HepG2 (cell line): ENCODE data around the gene LYPD4. TPM values are rescaled to one million over a fixed set of nuclear protein-coding genes. Genes with fewer than 3 reads are reported as not detected.

ENCODE experiments used
- DR1 ChIP-seq: sonication (generic); formaldehyde crosslinking; IDR thresholded peaks from 2 replicates; pipeline ENCODE4 v1.8.0; 2021; ENCODE audit warnings: mild to moderate bottlenecking, missing genetic modification reagents, inconsistent platforms
- EEA1 ChIP-seq: sonication (generic); formaldehyde crosslinking; IDR thresholded peaks from 2 replicates; pipeline ENCODE4 v1.5.1; 2020; ENCODE audit warnings: mild to moderate bottlenecking, missing genetic modification reagents, borderline replicate concordance
- MIER3 ChIP-seq: IDR thresholded peaks from 2 replicates; pipeline ENCODE4 v1.6.1; 2016; ENCODE audit warnings: missing compliant biosample characterization, borderline replicate concordance
- MTA3 ChIP-seq: sonication (generic); formaldehyde crosslinking; IDR thresholded peaks from 2 replicates; pipeline ENCODE4 v1.4.0; 2020; ENCODE audit warnings: missing genetic modification reagents
- NFRKB ChIP-seq: fragments of 450-650 bp; IDR thresholded peaks from 2 replicates; pipeline ENCODE4 v1.6.1; 2017
- POLR2G ChIP-seq: fragments of 200-400 bp; formaldehyde crosslinking; IDR thresholded peaks from 2 replicates; pipeline ENCODE4 v1.6.1; 2018; ENCODE audit warnings: mild to moderate bottlenecking, low read depth, low read length, moderate library complexity
- REPIN1 ChIP-seq: sonication (generic); formaldehyde crosslinking; IDR thresholded peaks from 2 replicates; pipeline ENCODE4 v1.8.0; 2022; ENCODE audit warnings: missing genetic modification reagents, low read depth, mild to moderate bottlenecking, borderline replicate concordance
- RFXANK ChIP-seq: IDR thresholded peaks from 2 replicates; pipeline ENCODE4 v1.6.1; 2016
- TCF12 ChIP-seq, 2 experiments: fragments of 450-650 bp in 1 of 2; sonication (generic) in 1 of 2; formaldehyde crosslinking in 1 of 2; IDR thresholded peaks; 2 replicates each; pipeline versions ENCODE4 v1.6.1 to v1.8.0; 2017 to 2022; ENCODE audit warnings: antibody characterized with exemption in 1 of 2, mild to moderate bottlenecking in 1 of 2, missing genetic modification reagents in 1 of 2, moderate library complexity in 1 of 2
- WIZ ChIP-seq: sonication (generic); formaldehyde crosslinking; IDR thresholded peaks from 2 replicates; pipeline ENCODE4 v1.5.1; 2020; ENCODE audit warnings: mild to moderate bottlenecking, missing genetic modification reagents
- ZC3H4 ChIP-seq: sonication (generic); formaldehyde crosslinking; IDR thresholded peaks from 2 replicates; pipeline ENCODE4 v1.4.0; 2020; ENCODE audit warnings: missing genetic modification reagents, borderline replicate concordance
- ZNF33B ChIP-seq: sonication (generic); formaldehyde crosslinking; IDR thresholded peaks from 2 replicates; pipeline ENCODE4 v1.5.1; 2020; ENCODE audit warnings: mild to moderate bottlenecking, missing genetic modification reagents
- ZNF431 ChIP-seq: sonication (generic); formaldehyde crosslinking; IDR thresholded peaks from 2 replicates; pipeline ENCODE4 v1.9.0; 2022; ENCODE audit warnings: missing genetic modification reagents, low read depth, mild to moderate bottlenecking, borderline replicate concordance
- ZNF552 ChIP-seq: sonication (generic); formaldehyde crosslinking; IDR thresholded peaks from 2 replicates; pipeline ENCODE4 v1.9.0; 2022; ENCODE audit warnings: missing genetic modification reagents, mild to moderate bottlenecking, borderline replicate concordance
- ZNF841 ChIP-seq: sonication (generic); formaldehyde crosslinking; IDR thresholded peaks from 2 replicates; pipeline ENCODE4 v1.8.1; 2023; ENCODE audit warnings: missing genetic modification reagents, borderline replicate concordance
- polyA plus RNA-seq, 8 experiments: library from polyadenylated mRNA; depleted of rRNA in 3 of 8; stranded (reverse) in 7 of 8; unstranded in 1 of 8; fragments of >200 nt; fragmentation: Illumina TruSeq in 4 of 8; extraction: Trizol in 4 of 8; gene quantifications; 2 replicates each; pipeline versions ENCODE4 v1.2.1 to v1.2.3, GENCODE V29; 2011 to 2016; ENCODE audit warnings: low read depth in 4 of 8, missing spikeins in 1 of 8, mixed read lengths in 1 of 8; ENCODE audit not compliant: insufficient read depth in 1 of 8
- total RNA-seq, 5 experiments: library from RNA; depleted of rRNA; stranded (reverse); fragments of >200 nt; fragmentation: Illumina TruSeq; extraction: Trizol; gene quantifications; 2 replicates each; pipeline ENCODE4 v1.2.3, GENCODE V29; 2016; ENCODE audit warnings: low read depth in 1 of 5
- TF ChIP-seq, protein P1 (sequence below): sonication (generic); formaldehyde crosslinking; IDR thresholded peaks from 2 replicates; pipeline ENCODE4 v1.5.0; 2020; ENCODE audit warnings: mild to moderate bottlenecking, missing genetic modification reagents
- TF ChIP-seq, protein P2 (sequence below): sonication (generic); formaldehyde crosslinking; IDR thresholded peaks from 2 replicates; pipeline ENCODE4 v1.4.0; 2020; ENCODE audit warnings: missing genetic modification reagents, mild to moderate bottlenecking, borderline replicate concordance
- TF ChIP-seq, protein P3 (sequence below): sonication (generic); formaldehyde crosslinking; IDR thresholded peaks from 2 replicates; pipeline ENCODE4 v1.5.0; 2020; ENCODE audit warnings: missing genetic modification reagents, mild to moderate bottlenecking, borderline replicate concordance
- TF ChIP-seq, protein P4 (sequence below): sonication (generic); formaldehyde crosslinking; IDR thresholded peaks from 2 replicates; pipeline ENCODE4 v1.5.0; 2020; ENCODE audit warnings: missing genetic modification reagents
- TF ChIP-seq, protein P5 (sequence below): sonication (generic); formaldehyde crosslinking; IDR thresholded peaks from 2 replicates; pipeline ENCODE4 v1.8.1; 2023; ENCODE audit warnings: mild to moderate bottlenecking, moderate library complexity, missing genetic modification reagents

LYPD4 gene
- total and polyA plus RNA-seq, 2 of the 13 experiments (the other 11 are each of a cell fraction or from before 2014, with no cell fraction given): not detected

DNA sequence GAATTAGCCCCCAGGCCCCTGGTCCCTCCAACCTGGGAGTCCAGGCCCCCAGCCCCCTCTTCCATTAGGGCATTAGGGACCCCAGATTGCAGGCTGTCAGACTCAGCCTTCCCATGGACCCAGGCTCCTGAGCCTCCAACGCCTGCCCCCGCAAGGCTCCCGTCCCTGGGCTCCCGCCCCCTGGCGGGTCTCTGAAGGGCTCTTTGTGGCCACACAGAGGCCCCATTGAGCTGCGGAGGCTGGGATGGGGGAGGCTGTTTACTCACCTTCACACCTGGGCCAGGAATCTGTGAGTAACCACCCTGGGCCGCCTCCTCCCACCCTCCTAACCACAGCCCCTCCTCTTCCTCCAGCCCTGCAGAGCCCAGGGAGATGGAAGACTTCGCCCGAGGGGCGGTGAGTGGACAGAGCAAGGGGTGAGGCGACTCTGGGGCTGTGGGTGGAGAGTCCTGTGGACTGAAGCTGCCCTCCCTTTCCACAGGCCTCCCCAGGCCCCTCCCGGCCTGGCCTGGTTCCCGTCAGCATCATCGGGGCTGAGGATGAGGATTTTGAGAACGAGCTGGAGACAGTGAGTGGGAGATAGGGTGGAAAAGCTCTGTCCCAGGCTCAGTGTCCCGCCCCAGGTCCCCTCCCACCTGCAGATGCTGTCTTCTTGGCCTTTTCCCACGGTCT lies 43.4 kb upstream of the LYPD4 start (continued):
- TF ChIP-seq, protein P1, sequence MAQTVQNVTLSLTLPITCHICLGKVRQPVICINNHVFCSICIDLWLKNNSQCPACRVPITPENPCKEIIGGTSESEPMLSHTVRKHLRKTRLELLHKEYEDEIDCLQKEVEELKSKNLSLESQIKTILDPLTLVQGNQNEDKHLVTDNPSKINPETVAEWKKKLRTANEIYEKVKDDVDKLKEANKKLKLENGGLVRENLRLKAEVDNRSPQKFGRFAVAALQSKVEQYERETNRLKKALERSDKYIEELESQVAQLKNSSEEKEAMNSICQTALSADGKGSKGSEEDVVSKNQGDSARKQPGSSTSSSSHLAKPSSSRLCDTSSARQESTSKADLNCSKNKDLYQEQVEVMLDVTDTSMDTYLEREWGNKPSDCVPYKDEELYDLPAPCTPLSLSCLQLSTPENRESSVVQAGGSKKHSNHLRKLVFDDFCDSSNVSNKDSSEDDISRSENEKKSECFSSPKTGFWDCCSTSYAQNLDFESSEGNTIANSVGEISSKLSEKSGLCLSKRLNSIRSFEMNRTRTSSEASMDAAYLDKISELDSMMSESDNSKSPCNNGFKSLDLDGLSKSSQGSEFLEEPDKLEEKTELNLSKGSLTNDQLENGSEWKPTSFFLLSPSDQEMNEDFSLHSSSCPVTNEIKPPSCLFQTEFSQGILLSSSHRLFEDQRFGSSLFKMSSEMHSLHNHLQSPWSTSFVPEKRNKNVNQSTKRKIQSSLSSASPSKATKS (CRISPR knock-in tag): no peak
- TF ChIP-seq, protein P2, sequence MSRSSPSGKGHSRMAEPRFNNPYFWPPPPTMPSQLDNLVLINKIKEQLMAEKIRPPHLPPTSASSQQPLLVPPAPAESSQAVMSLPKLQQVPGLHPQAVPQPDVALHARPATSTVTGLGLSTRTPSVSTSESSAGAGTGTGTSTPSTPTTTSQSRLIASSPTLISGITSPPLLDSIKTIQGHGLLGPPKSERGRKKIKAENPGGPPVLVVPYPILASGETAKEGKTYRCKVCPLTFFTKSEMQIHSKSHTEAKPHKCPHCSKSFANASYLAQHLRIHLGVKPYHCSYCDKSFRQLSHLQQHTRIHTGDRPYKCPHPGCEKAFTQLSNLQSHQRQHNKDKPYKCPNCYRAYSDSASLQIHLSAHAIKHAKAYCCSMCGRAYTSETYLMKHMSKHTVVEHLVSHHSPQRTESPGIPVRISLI (CRISPR knock-in tag): no peak; the same call in 1 of the 2 replicates
- TF ChIP-seq POLR2G (peak; percentile 56; the same call in 1 of the 2 replicates), ZNF431 (no peak), RFXANK (CRISPR knock-in tag) (no peak), TCF12 (IDR thresholded peaks at IDR 0.05) (no peak), TCF12 (CRISPR knock-in tag; IDR thresholded peaks at IDR 0.05) (no peak), ZNF552 (no peak), REPIN1 (CRISPR knock-in tag) (peak; percentile 79; the same call in 1 of the 2 replicates), ZNF841 (CRISPR knock-in tag) (no peak), NFRKB (no peak), WIZ (CRISPR knock-in tag) (no peak), ZC3H4 (no peak; the same call in 1 of the 2 replicates), DR1 (CRISPR knock-in tag) (no peak), EEA1 (CRISPR knock-in tag) (no peak), MTA3 (CRISPR knock-in tag) (no peak), ZNF33B (CRISPR knock-in tag) (no peak), MIER3 (CRISPR knock-in tag) (peak; percentile 72; the same call in 1 of the 2 replicates)
- TF ChIP-seq, protein P3, sequence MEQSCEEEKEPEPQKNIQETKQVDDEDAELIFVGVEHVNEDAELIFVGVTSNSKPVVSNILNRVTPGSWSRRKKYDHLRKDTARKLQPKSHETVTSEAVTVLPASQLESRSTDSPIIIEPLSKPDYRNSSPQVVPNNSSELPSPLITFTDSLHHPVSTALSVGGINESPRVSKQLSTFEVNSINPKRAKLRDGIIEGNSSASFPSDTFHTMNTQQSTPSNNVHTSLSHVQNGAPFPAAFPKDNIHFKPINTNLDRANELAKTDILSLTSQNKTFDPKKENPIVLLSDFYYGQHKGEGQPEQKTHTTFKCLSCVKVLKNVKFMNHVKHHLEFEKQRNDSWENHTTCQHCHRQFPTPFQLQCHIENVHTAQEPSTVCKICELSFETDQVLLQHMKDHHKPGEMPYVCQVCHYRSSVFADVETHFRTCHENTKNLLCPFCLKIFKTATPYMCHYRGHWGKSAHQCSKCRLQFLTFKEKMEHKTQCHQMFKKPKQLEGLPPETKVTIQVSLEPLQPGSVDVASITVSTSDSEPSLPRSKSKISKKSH (CRISPR knock-in tag): no peak; the same call in 1 of the 2 replicates
- TF ChIP-seq, protein P4, sequence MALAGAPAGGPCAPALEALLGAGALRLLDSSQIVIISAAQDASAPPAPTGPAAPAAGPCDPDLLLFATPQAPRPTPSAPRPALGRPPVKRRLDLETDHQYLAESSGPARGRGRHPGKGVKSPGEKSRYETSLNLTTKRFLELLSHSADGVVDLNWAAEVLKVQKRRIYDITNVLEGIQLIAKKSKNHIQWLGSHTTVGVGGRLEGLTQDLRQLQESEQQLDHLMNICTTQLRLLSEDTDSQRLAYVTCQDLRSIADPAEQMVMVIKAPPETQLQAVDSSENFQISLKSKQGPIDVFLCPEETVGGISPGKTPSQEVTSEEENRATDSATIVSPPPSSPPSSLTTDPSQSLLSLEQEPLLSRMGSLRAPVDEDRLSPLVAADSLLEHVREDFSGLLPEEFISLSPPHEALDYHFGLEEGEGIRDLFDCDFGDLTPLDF (CRISPR knock-in tag): no peak
- TF ChIP-seq, protein P5, sequence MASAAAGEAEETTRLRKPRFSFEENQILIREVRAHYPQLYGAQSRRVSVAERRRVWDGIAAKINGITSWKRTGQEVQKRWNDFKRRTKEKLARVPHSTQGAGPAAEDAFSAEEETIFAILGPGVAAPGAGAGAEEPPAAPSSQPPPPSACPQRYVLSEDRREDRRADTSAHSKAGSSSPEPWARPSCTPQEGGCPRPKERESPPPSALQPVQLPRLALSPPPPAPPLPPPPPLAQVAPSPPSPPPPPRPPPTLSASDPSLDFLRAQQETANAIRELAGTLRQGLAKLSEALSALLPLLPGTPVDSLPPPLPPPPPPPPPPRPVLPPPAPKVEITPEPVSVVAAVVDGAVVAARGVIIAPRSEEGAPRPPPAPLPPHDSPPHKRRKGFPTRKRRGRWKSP: 0 out of 2 replicates have a peak, but pooled peaks have one; percentile 43
